Activated B cell treated with CpG ODN at 0.5 μM for 24 hours (primary cell): ENCODE measurements around the gene FKRP. TPM values are rescaled to one million over a fixed set of nuclear protein-coding genes. Genes with fewer than 3 reads are reported as not detected.
"Not testable (repeated sequence)": the region's sequence is repeated elsewhere in the genome, so short reads cannot be mapped to it uniquely, and the experiment has no call there.

Experiments used
- ATAC-seq: fragments of 200-7000 bp; cut with Tn5 transposase; one replicate; pipeline ENCODE4 v1.10.0; 2021; ENCODE audit warnings: low read depth, mild to moderate bottlenecking, moderate library complexity
- CTCF ChIA-PET: fragments of 350-600 bp; sonication (Branson Sonifier 250); formaldehyde crosslinking; loops from one replicate; lab custom pipeline; 2021; ENCODE audit warnings: antibody characterized with exemption; lab: Charles Lee
- POLR2A ChIA-PET: fragments of 350-600 bp; sonication (Branson Sonifier 250); formaldehyde crosslinking; loops from one replicate; lab custom pipeline; 2021; ENCODE audit warnings: antibody characterized with exemption; lab: Charles Lee
- DNase-seq: peaks from one replicate; pipeline ENCODE4 v3.0.0; 2022
- H3K27ac Mint-ChIP-seq: one replicate; pipeline ENCODE4 v1.8.0; 2020; ENCODE audit warnings: mixed read lengths
- H3K27me3 Mint-ChIP-seq: one replicate; pipeline ENCODE4 v1.8.0; 2021; ENCODE audit warnings: mixed read lengths
- H3K36me3 Mint-ChIP-seq: one replicate; pipeline ENCODE4 v1.8.0; 2021; ENCODE audit warnings: low read depth, mixed read lengths
- H3K4me1 Mint-ChIP-seq: one replicate; pipeline ENCODE4 v1.8.0; 2021; ENCODE audit warnings: mixed read lengths
- H3K4me3 Mint-ChIP-seq: one replicate; pipeline ENCODE4 v1.8.0; 2020; ENCODE audit warnings: mild to moderate bottlenecking, mixed read lengths
- H3K9me3 Mint-ChIP-seq: one replicate; pipeline ENCODE4 v1.8.0; 2020; ENCODE audit warnings: mixed read lengths
- intact Hi-C: fragments of 100-400 bp; cut with micrococcal nuclease; formaldehyde crosslinking; loops from one replicate; pipeline ENCODE4 v1.15.1; 2024
- total RNA-seq: library from RNA; stranded (reverse); gene quantifications from 2 replicates; pipeline ENCODE4 v1.2.3, GENCODE V29; 2022
- TF ChIP-seq, protein P1 (sequence below): fragments of 200-600 bp; IDR thresholded peaks from one replicate; pipeline ENCODE4 v1.8.0; 2022; ENCODE audit warnings: antibody characterized with exemption, mild to moderate bottlenecking

FKRP gene
- total RNA-seq, 1 donor from 2014 or later: 35.8 TPM

DNA sequence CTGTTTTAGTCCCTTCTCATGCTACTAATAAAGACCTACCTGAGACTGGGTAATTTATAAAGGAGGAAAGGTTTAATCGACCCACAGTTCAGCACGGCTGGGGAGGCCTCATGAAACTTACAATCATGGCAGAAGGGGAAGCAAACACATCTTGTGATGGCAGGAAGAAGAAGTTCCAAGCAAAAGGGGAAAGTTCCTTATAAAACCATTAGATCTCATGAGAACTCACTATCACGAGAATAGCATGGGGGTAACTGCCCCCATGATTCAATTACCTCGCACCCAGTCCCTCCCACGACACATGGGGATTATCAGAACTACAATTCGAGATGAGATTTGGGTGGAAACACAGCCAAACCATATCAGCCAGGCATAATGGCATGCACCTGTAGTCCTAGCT, 13.3 kb downstream of the FKRP start:
- POLR2A ChIA-PET: interaction anchor here (0.7 kb wide), 1 partner anchor 1473 kb away, joined by 3 read pairs; no protein-coding TSS in a partner anchor
- no peak for DNase-seq
- peaks cover 3% of the 10 kb centered on the region for H3K4me1 Mint-ChIP-seq
- no peak for ATAC-seq
- CTCF ChIA-PET: interaction anchor here (6.1 kb wide), 1 partner anchor 82 kb away, joined by 120 read pairs; no protein-coding TSS in a partner anchor
- no peak overlapping the region for H3K4me3 Mint-ChIP-seq
- peaks cover 11% of the 10 kb centered on the region for H3K36me3 Mint-ChIP-seq
- intact Hi-C loops: loop anchor here (5.0 kb wide), 1 partner anchor 233 kb away; no protein-coding TSS in a partner anchor
- no peaks in the 10 kb centered on the region for H3K27me3 Mint-ChIP-seq
- no peaks in the 10 kb centered on the region for H3K9me3 Mint-ChIP-seq
- TF ChIP-seq, protein P1, sequence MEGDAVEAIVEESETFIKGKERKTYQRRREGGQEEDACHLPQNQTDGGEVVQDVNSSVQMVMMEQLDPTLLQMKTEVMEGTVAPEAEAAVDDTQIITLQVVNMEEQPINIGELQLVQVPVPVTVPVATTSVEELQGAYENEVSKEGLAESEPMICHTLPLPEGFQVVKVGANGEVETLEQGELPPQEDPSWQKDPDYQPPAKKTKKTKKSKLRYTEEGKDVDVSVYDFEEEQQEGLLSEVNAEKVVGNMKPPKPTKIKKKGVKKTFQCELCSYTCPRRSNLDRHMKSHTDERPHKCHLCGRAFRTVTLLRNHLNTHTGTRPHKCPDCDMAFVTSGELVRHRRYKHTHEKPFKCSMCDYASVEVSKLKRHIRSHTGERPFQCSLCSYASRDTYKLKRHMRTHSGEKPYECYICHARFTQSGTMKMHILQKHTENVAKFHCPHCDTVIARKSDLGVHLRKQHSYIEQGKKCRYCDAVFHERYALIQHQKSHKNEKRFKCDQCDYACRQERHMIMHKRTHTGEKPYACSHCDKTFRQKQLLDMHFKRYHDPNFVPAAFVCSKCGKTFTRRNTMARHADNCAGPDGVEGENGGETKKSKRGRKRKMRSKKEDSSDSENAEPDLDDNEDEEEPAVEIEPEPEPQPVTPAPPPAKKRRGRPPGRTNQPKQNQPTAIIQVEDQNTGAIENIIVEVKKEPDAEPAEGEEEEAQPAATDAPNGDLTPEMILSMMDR: no peak
- no peak overlapping the region for H3K27ac Mint-ChIP-seq

DNA sequence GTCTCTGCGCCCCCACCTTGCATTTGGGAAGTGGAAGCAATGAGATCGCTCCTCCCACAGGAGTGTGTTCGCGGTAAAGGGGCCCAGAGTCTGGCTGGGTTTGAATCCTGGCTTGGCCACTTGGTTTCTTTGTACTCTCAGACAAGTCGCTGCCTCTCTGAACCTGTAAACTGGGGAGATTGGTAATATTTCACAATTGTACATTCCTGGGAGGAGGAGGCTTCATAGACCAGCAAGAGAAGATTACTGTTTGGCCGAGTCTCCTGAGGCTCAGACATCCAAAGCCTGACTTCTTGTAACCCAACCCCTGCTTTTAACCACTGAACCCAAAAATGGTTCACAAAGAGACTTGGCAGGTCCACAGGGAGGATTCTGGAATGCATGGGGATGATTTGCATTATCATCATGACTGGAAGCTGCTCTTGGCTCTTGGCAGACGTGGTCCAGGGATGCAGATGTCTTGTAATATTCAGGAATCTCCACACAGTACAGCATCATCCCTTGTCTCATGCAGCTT, 14.0 kb downstream of the FKRP start:
- DNase-seq (no peak), ATAC-seq (no peak)
- Mint-ChIP-seq H3K27ac (no peak overlapping the region), H3K9me3 (no peaks in the 10 kb centered on the region), H3K36me3 (peaks cover 11% of the 10 kb centered on the region), H3K4me1 (peaks cover 3% of the 10 kb centered on the region), H3K4me3 (no peak overlapping the region), H3K27me3 (no peaks in the 10 kb centered on the region)
- ChIA-PET POLR2A (no interaction called here), CTCF (no interaction called here)
- intact Hi-C loops: loop anchor here (5.0 kb wide), 1 partner anchor 232 kb away; no protein-coding TSS in a partner anchor
- TF ChIP-seq, protein P1: no peak

DNA sequence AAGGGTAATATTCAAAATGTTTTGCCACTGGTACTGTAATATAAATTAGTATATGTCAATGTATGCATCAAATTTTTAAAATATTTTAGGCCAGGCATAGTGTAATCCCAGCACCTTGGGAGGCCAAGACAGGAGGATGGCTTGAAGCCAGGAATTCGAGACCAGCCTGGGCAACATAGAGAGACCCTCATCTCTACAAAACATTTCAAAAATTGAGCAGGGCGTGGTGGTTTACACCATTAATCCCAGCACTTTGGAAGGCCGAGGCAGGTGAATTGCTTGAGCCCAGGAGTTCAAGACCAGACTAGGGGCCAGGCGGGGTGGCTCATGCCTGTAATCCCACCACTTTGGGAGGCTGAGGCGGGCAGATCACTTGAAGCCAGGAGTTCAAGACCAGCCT, 14.5 kb downstream of the FKRP start:
- TF ChIP-seq, protein P1: no peak
- Mint-ChIP-seq H3K4me1 (peaks cover 3% of the 10 kb centered on the region), H3K27me3 (no peaks in the 10 kb centered on the region), H3K9me3 (no peaks in the 10 kb centered on the region), H3K36me3 (peaks cover 8% of the 10 kb centered on the region), H3K27ac (no peak overlapping the region), H3K4me3 (no peak overlapping the region)
- no peak for ATAC-seq
- ChIA-PET CTCF (no interaction called here), POLR2A (no interaction called here)
- no peak for DNase-seq
- intact Hi-C loops: no loop called here

DNA sequence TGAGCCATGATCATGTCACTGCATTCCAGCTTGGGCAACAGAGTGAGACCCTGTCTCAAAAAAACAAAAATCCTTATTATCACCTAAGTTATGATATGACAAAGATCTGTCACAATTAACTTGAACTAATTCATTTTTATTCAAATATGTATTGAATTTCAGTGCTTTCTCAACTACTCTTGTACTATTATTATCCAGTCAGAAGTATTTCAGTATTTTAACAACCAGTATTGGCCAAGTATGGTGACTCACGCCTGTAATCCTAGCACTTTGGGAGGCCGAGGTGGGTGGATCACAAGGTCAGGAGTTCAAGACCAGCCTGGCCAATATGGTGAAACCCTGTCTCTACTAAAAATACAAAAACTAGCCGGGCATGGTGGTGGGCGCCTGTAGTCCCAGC, 15.0 kb downstream of the FKRP start:
- ATAC-seq, POLR2A ChIA-PET: not testable (repeated sequence)

DNA sequence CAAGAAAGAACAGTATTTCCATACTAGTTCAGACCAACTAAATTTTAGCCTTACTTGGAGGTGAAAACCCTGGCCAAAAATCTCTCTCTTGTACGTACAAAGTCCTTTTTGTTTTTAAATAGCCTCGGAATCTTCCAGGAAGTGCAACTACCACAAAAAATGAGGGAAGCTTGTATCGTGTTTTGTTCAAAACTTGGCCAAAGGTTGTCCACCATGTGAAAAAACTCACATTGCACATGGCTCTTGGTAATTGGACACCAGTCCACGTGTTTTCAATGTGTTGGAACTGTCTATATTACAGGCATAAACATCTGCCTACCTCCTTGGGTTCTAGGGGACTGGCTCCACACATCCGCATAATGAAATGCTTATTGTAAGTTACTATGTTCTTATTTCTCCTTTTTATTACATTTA, 15.6 kb downstream of the FKRP start:
- Mint-ChIP-seq H3K27ac (no peak overlapping the region), H3K36me3 (peaks cover 6% of the 10 kb centered on the region), H3K4me1 (peaks cover 3% of the 10 kb centered on the region), H3K4me3 (no peak overlapping the region), H3K27me3 (no peaks in the 10 kb centered on the region), H3K9me3 (no peaks in the 10 kb centered on the region)
- CTCF ChIA-PET: interaction anchor here (1.1 kb wide), 1 partner anchor 80 kb away, joined by 4 read pairs; no protein-coding TSS in a partner anchor
- TF ChIP-seq, protein P1: no peak
- POLR2A ChIA-PET: interaction anchor here (0.7 kb wide), 1 partner anchor 28 kb away, joined by 3 read pairs; no protein-coding TSS in a partner anchor
- intact Hi-C loops: no loop called here
- no peak for ATAC-seq
- DNase-seq: no peak

More for the DNA sequence above, 15.0 kb downstream of the FKRP start:
- H3K4me3 Mint-ChIP-seq, H3K9me3 Mint-ChIP-seq, H3K27me3 Mint-ChIP-seq, intact Hi-C loops, H3K36me3 Mint-ChIP-seq, DNase-seq, H3K27ac Mint-ChIP-seq, H3K4me1 Mint-ChIP-seq, CTCF ChIA-PET: not testable (repeated sequence)
